Measurements from ENCODE around the gene ADAMTSL1. TPM values are rescaled to one million over a fixed set of nuclear protein-coding genes. Genes with fewer than 3 reads are reported as not detected.

The ADAMTSL1 gene
- total RNA-seq, 1 experiment from 2014 or later, result not detected

DNA sequence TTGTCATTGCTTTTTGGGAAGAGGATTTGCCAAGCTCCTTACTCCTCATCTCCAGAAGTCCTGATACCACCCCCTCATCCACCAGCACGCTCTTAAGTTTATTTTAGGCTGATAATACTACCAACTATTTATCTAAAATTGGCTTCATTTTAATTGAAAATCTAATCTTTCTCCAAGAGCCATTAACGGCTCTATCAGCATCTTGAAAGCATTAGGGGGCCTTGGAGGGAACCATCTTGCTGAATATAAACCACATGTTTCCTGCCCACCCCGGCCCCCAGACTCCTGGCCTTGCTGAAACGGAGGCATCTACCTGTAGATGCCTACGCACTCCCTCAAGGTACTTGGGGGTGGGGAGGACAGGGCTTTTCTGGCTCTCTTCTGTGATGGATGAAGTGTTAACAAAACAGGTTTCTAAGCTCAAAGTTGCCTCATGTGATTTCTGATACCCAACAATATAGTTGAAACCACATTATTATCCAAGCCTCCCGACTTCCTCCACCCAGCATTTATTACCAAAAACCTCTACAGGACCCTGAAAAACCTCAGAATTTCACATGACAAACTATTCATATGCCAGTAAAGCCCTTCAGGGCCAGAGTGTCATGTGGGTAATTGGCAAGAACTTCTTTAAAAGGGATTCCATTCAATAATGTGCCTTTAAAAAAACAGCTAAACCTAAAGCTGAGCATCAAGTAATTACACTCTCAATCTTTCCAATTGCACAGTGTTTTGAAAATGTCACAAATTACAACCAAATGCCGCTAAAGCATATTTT lies 462.3 kb downstream of the ADAMTSL1 start:
- Histone ChIP-seq H3K27ac (ENCODE audit: low read length) (no peak overlapping the region), H3K36me3 (ENCODE audit: control insufficient read depth, insufficient read depth, low read length) (no peaks in the 10 kb centered on the region), H3K27me3 (ENCODE audit: control insufficient read depth, insufficient read depth, low read length) (no peaks in the 10 kb centered on the region), H3K9me3 (ENCODE audit: control insufficient read depth, insufficient read depth, low read depth, low read length) (no peaks in the 10 kb centered on the region), H3K4me3 (ENCODE audit: low read depth in 2 of 2, low read length in 2 of 2) (no peak overlapping the region), H3K4me1 (ENCODE audit: control insufficient read depth, insufficient read depth, low read length) (no peaks in the 10 kb centered on the region)
- CTCF ChIA-PET, result no interaction called here
- intact Hi-C loops (cut with micrococcal nuclease; ENCODE audit: unreplicated experiment), result no loop called here
- in situ Hi-C loops (cut with HindIII; ENCODE audit: low pct_unique_long_range_greater_than_20kb, low sequenced_read_pairs), result no loop called here
- BruUV-seq (replicated peaks), result no TSS peak
- TF ChIP-seq CTCF (IDR thresholded peaks at IDR 0.05) (no peak), POLR2AphosphoS5 (IDR thresholded peaks at IDR 0.05; ENCODE audit: low read depth, low read length) (no peak), SIN3A (IDR thresholded peaks at IDR 0.05; ENCODE audit: borderline replicate concordance, insufficient read depth, low read depth, low read length) (no peak)
- POLR2A ChIA-PET, result no interaction called here
- DNase-seq (ENCODE audit: low read depth, low spot score) (no peak), ATAC-seq (no peak)

GRCh38 chr9:18939943-18940342 lies 466.0 kb downstream of the ADAMTSL1 start:
- no peak overlapping the region for H3K4me3 ChIP-seq (ENCODE audit: low read depth in 2 of 2, low read length in 2 of 2)
- no peaks in the 10 kb centered on the region for H3K36me3 ChIP-seq (ENCODE audit: control insufficient read depth, insufficient read depth, low read length)
- CTCF ChIA-PET, result no interaction called here
- no peak for ATAC-seq
- DNase-seq (ENCODE audit: low read depth, low spot score), result no peak
- BruUV-seq (replicated peaks), result no TSS peak
- intact Hi-C loops (cut with micrococcal nuclease; ENCODE audit: unreplicated experiment), result no loop called here
- no peaks in the 10 kb centered on the region for H3K4me1 ChIP-seq (ENCODE audit: control insufficient read depth, insufficient read depth, low read length)
- in situ Hi-C loops (cut with HindIII; ENCODE audit: low pct_unique_long_range_greater_than_20kb, low sequenced_read_pairs), result no loop called here
- H3K27me3 ChIP-seq (ENCODE audit: control insufficient read depth, insufficient read depth, low read length), result no peaks in the 10 kb centered on the region
- no peaks in the 10 kb centered on the region for H3K9me3 ChIP-seq (ENCODE audit: control insufficient read depth, insufficient read depth, low read depth, low read length)
- no peak overlapping the region for H3K27ac ChIP-seq (ENCODE audit: low read length)
- TF ChIP-seq SIN3A (IDR thresholded peaks at IDR 0.05; ENCODE audit: borderline replicate concordance, insufficient read depth, low read depth, low read length), result no peak
- TF ChIP-seq, protein P1, sequence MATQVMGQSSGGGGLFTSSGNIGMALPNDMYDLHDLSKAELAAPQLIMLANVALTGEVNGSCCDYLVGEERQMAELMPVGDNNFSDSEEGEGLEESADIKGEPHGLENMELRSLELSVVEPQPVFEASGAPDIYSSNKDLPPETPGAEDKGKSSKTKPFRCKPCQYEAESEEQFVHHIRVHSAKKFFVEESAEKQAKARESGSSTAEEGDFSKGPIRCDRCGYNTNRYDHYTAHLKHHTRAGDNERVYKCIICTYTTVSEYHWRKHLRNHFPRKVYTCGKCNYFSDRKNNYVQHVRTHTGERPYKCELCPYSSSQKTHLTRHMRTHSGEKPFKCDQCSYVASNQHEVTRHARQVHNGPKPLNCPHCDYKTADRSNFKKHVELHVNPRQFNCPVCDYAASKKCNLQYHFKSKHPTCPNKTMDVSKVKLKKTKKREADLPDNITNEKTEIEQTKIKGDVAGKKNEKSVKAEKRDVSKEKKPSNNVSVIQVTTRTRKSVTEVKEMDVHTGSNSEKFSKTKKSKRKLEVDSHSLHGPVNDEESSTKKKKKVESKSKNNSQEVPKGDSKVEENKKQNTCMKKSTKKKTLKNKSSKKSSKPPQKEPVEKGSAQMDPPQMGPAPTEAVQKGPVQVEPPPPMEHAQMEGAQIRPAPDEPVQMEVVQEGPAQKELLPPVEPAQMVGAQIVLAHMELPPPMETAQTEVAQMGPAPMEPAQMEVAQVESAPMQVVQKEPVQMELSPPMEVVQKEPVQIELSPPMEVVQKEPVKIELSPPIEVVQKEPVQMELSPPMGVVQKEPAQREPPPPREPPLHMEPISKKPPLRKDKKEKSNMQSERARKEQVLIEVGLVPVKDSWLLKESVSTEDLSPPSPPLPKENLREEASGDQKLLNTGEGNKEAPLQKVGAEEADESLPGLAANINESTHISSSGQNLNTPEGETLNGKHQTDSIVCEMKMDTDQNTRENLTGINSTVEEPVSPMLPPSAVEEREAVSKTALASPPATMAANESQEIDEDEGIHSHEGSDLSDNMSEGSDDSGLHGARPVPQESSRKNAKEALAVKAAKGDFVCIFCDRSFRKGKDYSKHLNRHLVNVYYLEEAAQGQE (IDR thresholded peaks at IDR 0.05; ENCODE audit: insufficient read depth in 1 of 2, low read depth in 2 of 2, low read length in 1 of 2), result no peak
- no peak for TF ChIP-seq CTCF (IDR thresholded peaks at IDR 0.05)
- no peak for TF ChIP-seq POLR2AphosphoS5 (IDR thresholded peaks at IDR 0.05; ENCODE audit: low read depth, low read length)
- POLR2A ChIA-PET, result no interaction called here

Data from Panc1 (cell line).